ENCODE results near the gene FBH1. TPM values are rescaled to one million over a fixed set of nuclear protein-coding genes. Genes with fewer than 3 reads are reported as not detected.
"Not testable (repeated sequence)": the region's sequence is repeated elsewhere in the genome, so short reads cannot be mapped to it uniquely, and the experiment has no call there.

The FBH1 gene
- total and polyA plus RNA-seq, 4 experiments from 2014 or later, result 71.1 to 97.5 (median 83.6) TPM

DNA sequence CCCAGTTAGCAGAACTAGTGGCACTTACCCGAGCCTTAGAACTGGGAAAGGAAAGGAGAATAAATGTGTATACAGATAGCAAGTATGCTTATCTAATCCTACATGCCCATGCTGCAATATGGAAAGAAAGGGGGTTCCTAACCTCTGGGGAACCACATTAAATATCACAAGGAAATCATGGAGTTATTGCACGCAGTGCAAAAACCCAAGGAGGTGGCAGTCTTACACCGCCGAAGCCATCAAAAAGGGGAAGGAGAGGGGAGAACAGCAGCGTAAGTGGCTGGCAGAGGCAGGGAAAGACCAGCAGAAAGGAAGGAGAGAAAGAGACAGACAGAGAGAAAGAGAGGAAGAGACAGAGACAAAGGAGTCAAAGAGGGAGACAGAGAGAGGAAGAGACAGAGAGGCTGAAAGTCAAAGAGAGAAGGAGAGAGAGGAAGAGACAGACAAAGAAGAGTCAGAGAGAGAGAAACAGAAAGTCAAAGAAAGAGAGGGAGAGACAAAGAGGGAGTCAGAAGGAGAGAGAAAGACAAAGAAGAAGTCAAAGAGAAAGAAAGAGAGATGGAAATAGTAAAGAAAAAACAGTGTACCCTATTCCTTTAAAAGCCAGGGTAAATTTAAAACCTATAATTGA lies 23.5 kb upstream of the FBH1 start:
- CTCF ChIA-PET (ENCODE audit: partially characterized antibody); H3K27me3 ChIP-seq (ENCODE audit: insufficient read depth, low read length); H3K27ac Mint-ChIP-seq; H3K9me3 ChIP-seq (ENCODE audit: control insufficient read depth in 1 of 2, low read length in 2 of 2); H3K27me3 Mint-ChIP-seq; H3K4me3 Mint-ChIP-seq; DNase-seq; H3K36me3 ChIP-seq (ENCODE audit: insufficient read depth, low read length); intact Hi-C loops (cut with micrococcal nuclease); H3K36me3 Mint-ChIP-seq; H3K4me3 ChIP-seq (ENCODE audit: low read length in 2 of 2); H3K4me1 Mint-ChIP-seq; H3K9me3 Mint-ChIP-seq; H3K4me1 ChIP-seq (ENCODE audit: insufficient read depth, low read length); H3K27ac ChIP-seq (ENCODE audit: low read depth, low read length): not testable (repeated sequence)
- POLR2A ChIA-PET (ENCODE audit: partially characterized antibody), result interaction anchor here (0.9 kb wide), 1 partner anchor 182 kb away, joined by 4 read pairs; no protein-coding TSS in a partner anchor

GRCh38 chr10:5867091-5867615 lies 22.9 kb upstream of the FBH1 start:
- DNase-seq; H3K4me3 Mint-ChIP-seq; H3K27me3 ChIP-seq (ENCODE audit: insufficient read depth, low read length); H3K9me3 Mint-ChIP-seq; CTCF ChIA-PET (ENCODE audit: partially characterized antibody); H3K4me1 ChIP-seq (ENCODE audit: insufficient read depth, low read length); H3K27me3 Mint-ChIP-seq; H3K27ac ChIP-seq (ENCODE audit: low read depth, low read length); H3K9me3 ChIP-seq (ENCODE audit: control insufficient read depth in 1 of 2, low read length in 2 of 2); H3K4me3 ChIP-seq (ENCODE audit: low read length in 2 of 2); H3K4me1 Mint-ChIP-seq; H3K36me3 Mint-ChIP-seq; intact Hi-C loops (cut with micrococcal nuclease); H3K36me3 ChIP-seq (ENCODE audit: insufficient read depth, low read length): not testable (repeated sequence)
- POLR2A ChIA-PET (ENCODE audit: partially characterized antibody), result interaction anchor here (0.9 kb wide), 1 partner anchor 183 kb away, joined by 4 read pairs; no protein-coding TSS in a partner anchor
- H3K27ac Mint-ChIP-seq, result peak overlapping the region in 1 of 7 donors; percentile 47

GRCh38 chr10:5868383-5868782 lies 21.7 kb upstream of the FBH1 start:
- H3K36me3 Mint-ChIP-seq; H3K4me1 Mint-ChIP-seq; H3K4me3 ChIP-seq (ENCODE audit: low read length in 2 of 2); H3K4me3 Mint-ChIP-seq; POLR2A ChIA-PET (ENCODE audit: partially characterized antibody); H3K4me1 ChIP-seq (ENCODE audit: insufficient read depth, low read length); H3K27me3 ChIP-seq (ENCODE audit: insufficient read depth, low read length); H3K9me3 ChIP-seq (ENCODE audit: control insufficient read depth in 1 of 2, low read length in 2 of 2); H3K36me3 ChIP-seq (ENCODE audit: insufficient read depth, low read length); H3K27me3 Mint-ChIP-seq; H3K9me3 Mint-ChIP-seq; DNase-seq; intact Hi-C loops (cut with micrococcal nuclease); H3K27ac Mint-ChIP-seq; H3K27ac ChIP-seq (ENCODE audit: low read depth, low read length): not testable (repeated sequence)
- CTCF ChIA-PET (ENCODE audit: partially characterized antibody), result interaction anchor here (1.1 to 7.1 kb wide), 4 partner anchors 10 to 239 kb away, joined by 3 to 51 read pairs (median 4); no protein-coding TSS in a partner anchor

- CTCF ChIA-PET (ENCODE audit: partially characterized antibody), result interaction anchor here (1.1 to 7.1 kb wide), 5 partner anchors 10 to 239 kb away, joined by 3 to 51 read pairs (median 4); no protein-coding TSS in a partner anchor
These were observed 20.9 kb upstream of the FBH1 start for GRCh38 chr10:5869156-5869555.

GRCh38 chr10:5871596-5871995 lies 18.4 kb upstream of the FBH1 start:
- no peaks in the 10 kb centered on the region for H3K27me3 Mint-ChIP-seq
- H3K4me1 ChIP-seq (ENCODE audit: insufficient read depth, low read length), result no peaks in the 10 kb centered on the region
- no peaks in the 10 kb centered on the region for H3K36me3 ChIP-seq (ENCODE audit: insufficient read depth, low read length)
- intact Hi-C loops (cut with micrococcal nuclease), result loop anchor here (5.0 kb wide), 1 partner anchor 134 kb away; no protein-coding TSS in a partner anchor
- DNase-seq, result no peak
- no peaks in the 10 kb centered on the region for H3K9me3 ChIP-seq (ENCODE audit: control insufficient read depth in 1 of 2, low read length in 2 of 2)
- peaks cover 5 to 14% of the 10 kb centered on the region in 2 donors for H3K36me3 Mint-ChIP-seq
- POLR2A ChIA-PET (ENCODE audit: partially characterized antibody), result no interaction called here
- no peak overlapping the region for H3K4me3 ChIP-seq (ENCODE audit: low read length in 2 of 2)
- H3K4me3 Mint-ChIP-seq, result no peak overlapping the region
- peaks cover 0 to 8% (median under 1%) of the 10 kb centered on the region in 8 donors for H3K9me3 Mint-ChIP-seq
- H3K4me1 Mint-ChIP-seq, result peaks cover 3 to 6% (median 4%) of the 10 kb centered on the region in 4 donors
- CTCF ChIA-PET (ENCODE audit: partially characterized antibody), result interaction anchor here (7.1 kb wide), 1 partner anchor 242 kb away, joined by 51 read pairs; no protein-coding TSS in a partner anchor
- peak overlapping the region in 2 of 7 donors; percentile 38 to 65 for H3K27ac Mint-ChIP-seq
- no peaks in the 10 kb centered on the region for H3K27me3 ChIP-seq (ENCODE audit: insufficient read depth, low read length)
- no peak overlapping the region for H3K27ac ChIP-seq (ENCODE audit: low read depth, low read length)

More at GRCh38 chr10:5869156-5869555, 20.9 kb upstream of the FBH1 start:
- no peak for DNase-seq
- H3K9me3 Mint-ChIP-seq, result peaks cover 0 to 8% (median under 1%) of the 10 kb centered on the region in 8 donors
- H3K27me3 ChIP-seq (ENCODE audit: insufficient read depth, low read length), result no peaks in the 10 kb centered on the region
- H3K27me3 Mint-ChIP-seq, result no peaks in the 10 kb centered on the region
- no peak overlapping the region for H3K27ac ChIP-seq (ENCODE audit: low read depth, low read length)
- H3K4me1 Mint-ChIP-seq, result peaks cover 3 to 6% (median 4%) of the 10 kb centered on the region in 4 donors
- peaks cover 0 to 3% of the 10 kb centered on the region in 2 donors for H3K36me3 Mint-ChIP-seq
- no peaks in the 10 kb centered on the region for H3K9me3 ChIP-seq (ENCODE audit: control insufficient read depth in 1 of 2, low read length in 2 of 2)
- H3K4me1 ChIP-seq (ENCODE audit: insufficient read depth, low read length), result no peaks in the 10 kb centered on the region
- intact Hi-C loops (cut with micrococcal nuclease), result no loop called here
- POLR2A ChIA-PET (ENCODE audit: partially characterized antibody), result no interaction called here
- no peak overlapping the region for H3K4me3 Mint-ChIP-seq
- H3K4me3 ChIP-seq (ENCODE audit: low read length in 2 of 2), result no peak overlapping the region
- H3K36me3 ChIP-seq (ENCODE audit: insufficient read depth, low read length), result no peaks in the 10 kb centered on the region
- H3K27ac Mint-ChIP-seq, result no peak overlapping the region

GRCh38 chr10:5873515-5873995 lies 16.5 kb upstream of the FBH1 start:
- POLR2A ChIA-PET (ENCODE audit: partially characterized antibody), result interaction anchor here (1.1 kb wide), 1 partner anchor 17 kb away, joined by 3 read pairs; the partner anchor contains the start of genes ANKRD16 and FBH1

GRCh38 chr10:5876181-5876768 lies 13.8 kb upstream of the FBH1 start:
- no peak overlapping the region for H3K4me3 Mint-ChIP-seq
- H3K36me3 ChIP-seq (ENCODE audit: insufficient read depth, low read length), result peaks cover 9% of the 10 kb centered on the region
- H3K4me3 ChIP-seq (ENCODE audit: low read length in 2 of 2), result no peak overlapping the region
- peaks cover 15 to 35% of the 10 kb centered on the region in 2 donors for H3K36me3 Mint-ChIP-seq
- DNase-seq, result no peak
- H3K9me3 ChIP-seq (ENCODE audit: control insufficient read depth in 1 of 2, low read length in 2 of 2), result no peaks in the 10 kb centered on the region
- ChIA-PET POLR2A (ENCODE audit: partially characterized antibody) (no interaction called here), CTCF (ENCODE audit: partially characterized antibody) (interaction anchor here (0.9 to 1.8 kb wide), 3 partner anchors 16 to 246 kb away, joined by 3 to 10 read pairs (median 4); no protein-coding TSS in a partner anchor)
- intact Hi-C loops (cut with micrococcal nuclease), result no loop called here
- H3K27me3 ChIP-seq (ENCODE audit: insufficient read depth, low read length), result no peaks in the 10 kb centered on the region
- peaks cover 3 to 6% (median 4%) of the 10 kb centered on the region in 4 donors for H3K4me1 Mint-ChIP-seq
- H3K9me3 Mint-ChIP-seq, result no peaks in the 10 kb centered on the region
- H3K4me1 ChIP-seq (ENCODE audit: insufficient read depth, low read length), result no peaks in the 10 kb centered on the region
- H3K27me3 Mint-ChIP-seq, result no peaks in the 10 kb centered on the region
- no peak overlapping the region for H3K27ac Mint-ChIP-seq
- H3K27ac ChIP-seq (ENCODE audit: low read depth, low read length), result no peak overlapping the region

More at GRCh38 chr10:5873515-5873995, 16.5 kb upstream of the FBH1 start:
- peak; percentile 57 to 75 (median 63) for DNase-seq
- Histone ChIP-seq H3K4me3 (ENCODE audit: low read length in 2 of 2) (no peak overlapping the region), H3K27me3 (ENCODE audit: insufficient read depth, low read length) (no peaks in the 10 kb centered on the region), H3K4me1 (ENCODE audit: insufficient read depth, low read length) (no peaks in the 10 kb centered on the region), H3K36me3 (ENCODE audit: insufficient read depth, low read length) (peaks cover 9% of the 10 kb centered on the region), H3K9me3 (ENCODE audit: control insufficient read depth in 1 of 2, low read length in 2 of 2) (no peaks in the 10 kb centered on the region), H3K27ac (ENCODE audit: low read depth, low read length) (no peak overlapping the region)
- H3K27me3 Mint-ChIP-seq, result no peaks in the 10 kb centered on the region
- H3K4me3 Mint-ChIP-seq, result peak overlapping the region in 2 of 8 donors; percentile 26 to 60
- CTCF ChIA-PET (ENCODE audit: partially characterized antibody), result interaction anchor here (0.6 to 7.1 kb wide), 15 partner anchors 8 to 432 kb away, joined by 3 to 51 read pairs (median 4); partner anchors contain the start of genes ANKRD16, FBH1 and TASOR2
- H3K36me3 Mint-ChIP-seq, result peaks cover 15 to 27% of the 10 kb centered on the region in 2 donors
- intact Hi-C loops (cut with micrococcal nuclease), result loop anchor here (1.0 to 5.0 kb wide), 6 partner anchors 60 to 431 kb away; partner anchors contain the start of gene GDI2
- peaks cover 0 to 3% (median under 1%) of the 10 kb centered on the region in 8 donors for H3K9me3 Mint-ChIP-seq
- H3K4me1 Mint-ChIP-seq, result peaks cover 3 to 6% (median 4%) of the 10 kb centered on the region in 4 donors
- peak overlapping the region in 3 of 7 donors; percentile 18 to 63 (median 33) for H3K27ac Mint-ChIP-seq

Data from CD4-positive, alpha-beta memory T cell (primary cell).